GM13977 (cell line): ENCODE measurements around the gene LANCL3.

Experiments used
- DNase-seq: peaks from one replicate; pipeline ENCODE4 v3.0.0; 2012; ENCODE audit warnings: low spot score
- in situ Hi-C: fragments of 300-500 bp; cut with MboI; formaldehyde crosslinking; loops from one replicate; pipeline ENCODE4 v1.12.0; 2022; ENCODE audit warnings: low sequenced_read_pairs, low pct_unique_long_range_greater_than_20kb, mixed read lengths, inconsistent platforms; ENCODE audit not compliant: unreplicated experiment
- TF ChIP-seq, protein P1 (sequence below): IDR thresholded peaks from 2 replicates; pipeline ENCODE4 v1.5.1; 2012; ENCODE audit warnings: mild to moderate bottlenecking, control low read depth; ENCODE audit not compliant: insufficient read depth; ENCODE audit errors: extremely low read depth, missing control alignments

The LANCL3 gene

GRCh38 chrX:37692918-37693317 is 121.5 kb downstream of the LANCL3 start:
- in situ Hi-C loops: no loop called here
- TF ChIP-seq, protein P1, sequence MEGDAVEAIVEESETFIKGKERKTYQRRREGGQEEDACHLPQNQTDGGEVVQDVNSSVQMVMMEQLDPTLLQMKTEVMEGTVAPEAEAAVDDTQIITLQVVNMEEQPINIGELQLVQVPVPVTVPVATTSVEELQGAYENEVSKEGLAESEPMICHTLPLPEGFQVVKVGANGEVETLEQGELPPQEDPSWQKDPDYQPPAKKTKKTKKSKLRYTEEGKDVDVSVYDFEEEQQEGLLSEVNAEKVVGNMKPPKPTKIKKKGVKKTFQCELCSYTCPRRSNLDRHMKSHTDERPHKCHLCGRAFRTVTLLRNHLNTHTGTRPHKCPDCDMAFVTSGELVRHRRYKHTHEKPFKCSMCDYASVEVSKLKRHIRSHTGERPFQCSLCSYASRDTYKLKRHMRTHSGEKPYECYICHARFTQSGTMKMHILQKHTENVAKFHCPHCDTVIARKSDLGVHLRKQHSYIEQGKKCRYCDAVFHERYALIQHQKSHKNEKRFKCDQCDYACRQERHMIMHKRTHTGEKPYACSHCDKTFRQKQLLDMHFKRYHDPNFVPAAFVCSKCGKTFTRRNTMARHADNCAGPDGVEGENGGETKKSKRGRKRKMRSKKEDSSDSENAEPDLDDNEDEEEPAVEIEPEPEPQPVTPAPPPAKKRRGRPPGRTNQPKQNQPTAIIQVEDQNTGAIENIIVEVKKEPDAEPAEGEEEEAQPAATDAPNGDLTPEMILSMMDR: no peak

DNA sequence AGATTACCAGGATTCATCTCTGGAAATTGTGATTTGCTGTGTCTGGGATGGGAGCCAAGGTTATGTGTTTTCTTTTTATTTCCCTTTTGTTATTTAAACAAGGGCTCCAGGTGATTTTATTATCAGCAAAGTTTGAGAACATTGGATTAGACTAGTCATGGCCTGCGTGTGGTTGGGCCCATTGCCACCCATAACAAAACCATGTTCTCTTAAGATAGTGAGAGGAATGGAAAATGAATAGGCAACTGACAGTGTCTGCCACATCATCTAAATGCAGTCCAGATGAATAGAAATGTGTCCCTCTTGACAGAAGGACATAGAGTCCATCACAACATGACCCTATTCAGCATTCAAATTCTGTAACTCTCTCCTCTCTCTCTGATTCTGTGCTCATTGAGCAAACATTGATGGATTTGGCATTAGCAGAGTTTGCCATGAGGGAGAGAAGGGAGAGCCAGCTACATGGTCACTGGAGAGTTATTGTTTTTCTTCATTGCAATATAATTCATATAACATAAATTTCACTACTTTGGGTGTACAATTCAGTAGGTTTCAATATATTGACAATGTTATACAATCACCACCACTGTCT is 125.8 kb downstream of the LANCL3 start:
- in situ Hi-C loops: no loop called here
- TF ChIP-seq, protein P1: no peak
- DNase-seq: no peak

More at GRCh38 chrX:37692918-37693317, 121.5 kb downstream of the LANCL3 start:
- DNase-seq: no peak

DNA sequence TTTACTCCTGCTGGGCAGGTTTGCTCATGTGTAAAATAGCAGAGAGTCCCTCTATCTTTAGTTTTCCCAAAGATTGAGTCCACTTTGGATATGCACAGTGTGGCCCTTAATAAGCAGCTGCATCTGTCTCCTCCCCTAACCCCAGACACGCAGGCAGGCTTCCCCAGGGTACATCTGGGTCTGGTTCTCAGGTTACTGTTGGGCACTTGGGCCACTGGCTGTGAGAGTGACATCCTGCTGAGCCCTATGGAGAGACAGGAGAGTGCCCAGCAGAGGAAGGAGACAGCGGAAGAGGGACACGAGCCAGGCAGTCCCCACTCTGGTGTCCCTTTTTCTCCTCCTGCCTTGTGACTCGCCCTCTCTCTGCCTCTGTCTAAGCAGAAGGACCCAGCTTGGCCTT is 130.1 kb downstream of the LANCL3 start:
- no peak for DNase-seq
- in situ Hi-C loops: no loop called here
- TF ChIP-seq, protein P1: no peak

DNA sequence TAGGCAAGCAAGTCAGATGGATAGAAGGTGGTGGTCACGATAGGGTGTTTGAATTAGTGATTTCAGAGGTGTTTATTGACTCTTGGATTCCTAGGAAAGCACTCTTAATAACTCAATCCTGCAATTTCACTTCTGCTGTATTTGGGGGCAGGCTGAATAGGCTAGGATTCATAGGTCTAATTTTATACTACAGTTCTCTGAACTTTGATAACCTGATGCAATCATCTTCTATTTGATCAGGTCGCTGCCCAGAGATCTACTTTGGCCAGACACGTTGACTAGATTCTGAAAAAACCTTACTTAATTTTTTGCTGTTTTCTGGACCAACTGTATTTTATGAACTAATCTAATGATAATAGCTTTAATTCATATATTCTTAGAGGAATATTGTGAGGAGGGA is 140.5 kb downstream of the LANCL3 start:
- no peak for DNase-seq
- in situ Hi-C loops: no loop called here
- TF ChIP-seq, protein P1: no peak

DNA sequence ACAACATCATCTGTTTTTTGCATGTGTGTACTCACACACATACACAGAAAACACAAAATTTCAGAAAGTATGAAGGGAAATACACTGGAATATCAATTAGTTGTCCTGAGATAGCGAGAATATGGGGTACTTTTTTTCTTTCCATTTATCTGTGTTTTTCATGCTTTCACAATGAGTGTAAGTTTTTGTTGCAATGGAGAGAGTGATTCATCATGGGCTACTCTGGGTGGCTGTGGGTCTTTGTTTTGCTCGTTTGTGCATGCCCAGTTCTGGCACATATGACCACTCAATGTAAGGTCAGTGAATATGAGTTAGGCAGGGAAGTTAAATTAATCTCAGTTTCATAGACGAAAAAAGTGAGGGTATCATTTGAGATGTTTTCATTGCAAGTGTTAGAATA is 141.0 kb downstream of the LANCL3 start:
- in situ Hi-C loops: no loop called here
- DNase-seq: no peak

DNA sequence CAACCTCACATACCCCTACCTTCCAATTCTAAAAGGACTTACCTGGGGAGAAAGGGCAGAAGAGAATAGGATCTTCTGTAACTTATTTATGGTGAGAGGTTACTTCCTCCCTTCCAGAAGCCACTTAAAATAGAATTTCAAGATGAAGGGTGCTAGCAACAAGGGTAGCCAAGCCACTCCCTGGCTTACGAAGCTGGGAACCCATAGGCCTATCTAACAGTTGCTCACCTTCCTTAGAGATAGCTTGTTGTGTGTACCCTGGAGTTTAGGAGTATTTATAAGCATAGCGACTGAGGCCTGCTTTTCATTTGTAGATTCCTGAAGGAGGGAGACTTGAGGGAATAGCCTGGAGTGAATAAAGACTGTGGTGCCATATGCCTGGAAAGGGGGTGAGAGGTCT is 143.0 kb downstream of the LANCL3 start:
- TF ChIP-seq, protein P1: no peak
- in situ Hi-C loops: no loop called here
- no peak for DNase-seq

More for the DNA sequence above, 141.0 kb downstream of the LANCL3 start:
- TF ChIP-seq, protein P1: no peak
